Measurements from ENCODE around the gene SYNJ2.

GRCh38 chr6:157978021-157978783 lies 3.5 kb upstream of the SYNJ2 start:
- no peak for TF ChIP-seq CTCF (IDR thresholded peaks at IDR 0.05)
- no peak for TF ChIP-seq POLR2A (IDR thresholded peaks at IDR 0.05)
- no peak for TF ChIP-seq EP300 (IDR thresholded peaks at IDR 0.05)
